Brain microvascular endothelial cell (primary cell): ENCODE data around the gene KLHL22.

ENCODE experiments used
- DNase-seq: peaks from one replicate; pipeline ENCODE4 v3.0.0-alpha.2; 2020
- H3K27ac ChIP-seq: fragments of 250-450 bp; sonication (Bioruptor Pico); 2 replicates; pipeline ENCODE4 v1.5.1; 2020; ENCODE audit warnings: mild to moderate bottlenecking, moderate library complexity
- H3K27me3 ChIP-seq: fragments of 250-450 bp; sonication (Bioruptor Pico); replicated peaks from 2 replicates; pipeline ENCODE4 v1.5.1; 2020; ENCODE audit warnings: mild to moderate bottlenecking
- H3K36me3 ChIP-seq: fragments of 250-450 bp; sonication (Bioruptor Pico); replicated peaks from 2 replicates; pipeline ENCODE4 v1.5.1; 2020; ENCODE audit warnings: mild to moderate bottlenecking
- H3K4me3 ChIP-seq: 2 replicates; pipeline ENCODE4 v1.5.1; 2011; ENCODE audit warnings: low read depth, mild to moderate bottlenecking, control low read depth, low read length, moderate library complexity
- CTCF ChIP-seq: IDR thresholded peaks from 2 replicates; pipeline ENCODE4 v1.5.1; 2011; ENCODE audit warnings: low read depth, mild to moderate bottlenecking, moderate library complexity, low read length, control low read depth, inconsistent platforms; ENCODE audit errors: missing control alignments
- in situ Hi-C: cut with HindIII; loops from 2 replicates; pipeline ENCODE4 v1.10.0; 2017; ENCODE audit warnings: low sequenced_read_pairs, low pct_ligation_motif_present

KLHL22 gene

GRCh38 chr22:20531404-20532201 lies 36.0 kb upstream of the KLHL22 start:
- Histone ChIP-seq H3K27ac (peak overlapping the region; percentile 81), H3K27me3 (no peaks in the 10 kb centered on the region), H3K36me3 (peaks cover 21% of the 10 kb centered on the region), H3K4me3 (no peak overlapping the region)
- DNase-seq: peak; percentile 78
- in situ Hi-C loops: no loop called here
- TF ChIP-seq CTCF: no peak

- peak overlapping the region; percentile 81 for H3K27ac ChIP-seq
- H3K4me3 ChIP-seq: no peak overlapping the region
- H3K36me3 ChIP-seq: peaks cover 23% of the 10 kb centered on the region
- no peak for DNase-seq
- H3K27me3 ChIP-seq: no peaks in the 10 kb centered on the region
- in situ Hi-C loops: no loop called here
- TF ChIP-seq CTCF: no peak
Observed at GRCh38 chr22:20531154-20531403, 35.5 kb upstream of the KLHL22 start.

GRCh38 chr22:20530368-20531153 lies 35.0 kb upstream of the KLHL22 start:
- peak; percentile 82 for DNase-seq
- no peaks in the 10 kb centered on the region for H3K27me3 ChIP-seq
- no peak for TF ChIP-seq CTCF
- in situ Hi-C loops: no loop called here
- no peak overlapping the region for H3K4me3 ChIP-seq
- H3K36me3 ChIP-seq: peaks cover 25% of the 10 kb centered on the region
- peak overlapping the region; percentile 81 for H3K27ac ChIP-seq

GRCh38 chr22:20528405-20528978 lies 32.9 kb upstream of the KLHL22 start:
- no peak for DNase-seq
- in situ Hi-C loops: no loop called here
- Histone ChIP-seq H3K27ac (no peak overlapping the region), H3K4me3 (no peak overlapping the region), H3K27me3 (no peaks in the 10 kb centered on the region), H3K36me3 (peaks cover 19% of the 10 kb centered on the region)
- no peak for TF ChIP-seq CTCF

- no peaks in the 10 kb centered on the region for H3K27me3 ChIP-seq
- no peak overlapping the region for H3K4me3 ChIP-seq
- peak; percentile 49 for TF ChIP-seq CTCF
- H3K36me3 ChIP-seq: peaks cover 31% of the 10 kb centered on the region
- in situ Hi-C loops: no loop called here
- H3K27ac ChIP-seq: peak overlapping the region; percentile 67
- peak; percentile 71 for DNase-seq
Observed at GRCh38 chr22:20526628-20527355, 31.2 kb upstream of the KLHL22 start.
